EL (cell line): ENCODE results near the gene NDUFA13.
"Not testable (repeated sequence)": the region's sequence is repeated elsewhere in the genome, so short reads cannot be mapped to it uniquely, and the experiment has no call there.

Experiments used
- DNase-seq: peaks from one replicate; pipeline ENCODE4 v3.0.0-alpha.2; 2016

NDUFA13 gene

DNA sequence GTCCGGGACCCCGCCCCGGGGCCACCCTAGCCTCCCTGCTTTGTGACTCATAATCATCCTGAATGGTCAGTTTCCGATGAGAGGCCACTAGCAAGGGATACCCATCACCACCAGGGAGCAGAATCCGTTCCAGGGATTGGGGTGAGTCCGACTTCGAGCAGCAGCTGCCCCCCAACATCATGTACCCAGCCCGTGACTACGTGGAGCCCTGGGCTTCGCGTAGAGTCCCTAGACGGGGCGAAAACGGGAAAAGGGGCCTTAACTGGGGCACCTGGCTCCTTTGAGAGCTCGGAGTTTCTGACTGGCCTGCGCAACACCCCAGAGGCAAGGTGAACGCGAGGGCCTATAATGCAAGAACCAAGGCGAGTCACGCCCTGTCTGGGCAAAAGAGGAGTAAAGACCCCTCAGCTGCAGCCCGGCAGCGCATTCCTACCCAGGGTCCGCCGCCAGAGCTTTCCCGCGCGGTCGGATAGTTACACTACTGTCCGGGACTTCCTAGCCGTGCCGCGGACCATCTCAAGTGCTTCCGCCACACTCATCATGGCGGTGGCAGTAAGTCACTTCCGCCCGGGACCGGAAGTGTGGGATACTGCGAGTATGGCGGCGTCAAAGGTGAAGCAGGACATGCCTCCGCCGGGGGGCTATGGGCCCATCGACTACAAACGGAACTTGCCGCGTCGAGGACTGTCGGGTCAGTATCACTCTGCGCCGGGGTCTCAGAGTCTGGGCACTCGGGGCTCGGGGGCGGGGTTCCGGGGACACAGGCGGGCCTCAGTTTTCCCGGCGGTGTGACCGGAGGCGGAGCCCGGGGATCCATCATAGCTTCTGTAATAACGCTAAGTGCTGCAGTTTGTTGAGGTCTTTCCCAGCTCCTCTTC is at the start of gene NDUFA13:
Gene NDUFA13 (plus strand): TSS at position 584 of the 878 bp plus-strand sequence. CDS start 14 bp downstream, at position 598.
- DNase-seq: peak; percentile 93

DNA sequence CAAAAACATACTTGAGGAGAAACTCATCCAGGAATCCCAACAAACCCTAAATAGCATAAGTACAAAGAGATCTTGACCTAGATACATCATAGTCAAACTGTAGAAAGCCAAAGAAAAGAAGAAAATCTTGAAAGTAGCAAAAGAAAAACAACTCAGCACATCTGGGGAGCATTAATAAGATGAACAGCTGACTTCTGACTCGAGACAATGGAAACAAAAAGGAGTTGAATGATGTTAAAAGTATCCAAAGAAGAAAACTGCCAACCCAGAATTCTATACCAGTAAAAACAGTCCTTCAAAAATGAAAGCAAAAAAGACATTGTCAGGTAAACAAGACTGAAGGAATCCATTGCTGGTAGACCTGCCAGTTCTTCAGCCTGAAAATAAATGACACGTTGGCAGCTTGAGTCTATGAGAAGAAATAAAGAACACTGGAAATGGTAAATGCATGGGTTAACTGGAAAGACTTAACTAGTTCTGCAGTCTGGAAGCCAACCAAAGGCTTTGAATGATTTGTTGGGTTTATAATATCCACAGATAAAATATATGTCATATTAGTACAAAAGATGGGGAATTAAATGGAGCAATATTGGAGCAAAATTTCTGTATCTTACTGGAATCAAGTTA is 47.5 kb upstream of the NDUFA13 start:
- DNase-seq: no peak

DNA sequence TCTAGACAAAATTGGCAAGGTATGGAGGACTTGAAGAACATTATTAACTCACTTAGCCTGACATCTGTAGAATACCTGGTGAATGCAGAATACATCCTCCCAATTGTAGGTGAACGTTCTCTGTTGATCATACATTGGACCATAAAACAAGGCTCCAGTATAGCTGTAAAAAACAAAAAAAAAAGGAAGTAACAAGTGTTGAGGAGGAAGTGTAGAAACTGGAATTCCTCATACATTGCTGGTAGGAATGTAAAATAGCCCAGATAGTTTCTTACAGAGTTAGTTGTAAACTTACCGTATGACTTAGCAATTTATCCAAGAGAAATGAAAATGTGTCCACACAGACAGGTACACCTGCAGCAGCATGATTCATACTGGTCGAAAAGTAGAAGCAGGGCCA is 45.4 kb upstream of the NDUFA13 start:
- DNase-seq: no peak

DNA sequence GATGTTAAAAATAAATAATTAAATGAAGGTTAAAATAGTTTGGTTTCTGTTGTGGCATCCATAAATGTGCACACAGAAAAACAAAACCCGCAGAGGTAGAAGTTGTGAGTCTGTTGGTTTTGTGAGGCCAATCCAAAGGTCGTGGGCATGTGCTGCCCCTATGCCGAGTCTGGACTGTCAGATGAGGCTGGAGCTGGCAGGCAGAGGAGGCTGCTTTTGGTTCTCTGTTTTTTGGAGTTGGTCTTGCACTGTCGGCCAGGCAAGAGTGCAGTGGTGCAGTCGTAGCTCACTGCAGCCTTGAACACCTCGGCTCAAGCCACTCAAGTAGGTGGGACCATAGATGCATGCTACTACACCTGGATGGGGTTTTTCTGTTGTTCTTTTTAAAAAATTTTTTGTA is 44.3 kb upstream of the NDUFA13 start:
- no peak for DNase-seq

DNA sequence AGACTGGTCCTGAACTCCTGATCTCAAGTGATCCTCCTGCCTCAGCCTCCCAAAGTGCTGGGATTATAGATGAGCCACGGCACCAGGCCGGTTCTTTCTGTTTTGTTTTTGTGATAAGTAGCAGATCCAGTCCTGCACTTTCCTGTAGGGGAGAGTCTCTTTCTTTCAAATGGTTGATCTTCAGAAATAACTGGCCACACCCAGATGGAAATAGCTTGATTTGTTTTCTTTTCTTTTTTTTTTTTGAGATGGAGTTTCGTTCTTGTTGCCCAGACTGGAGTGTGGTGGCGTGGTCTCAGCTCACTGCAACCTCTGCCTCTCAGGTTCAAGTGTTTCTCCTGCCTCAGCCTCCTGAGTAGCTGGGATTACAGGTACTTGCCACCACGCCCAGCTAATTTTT is 43.9 kb upstream of the NDUFA13 start:
- not testable (repeated sequence) for DNase-seq

DNA sequence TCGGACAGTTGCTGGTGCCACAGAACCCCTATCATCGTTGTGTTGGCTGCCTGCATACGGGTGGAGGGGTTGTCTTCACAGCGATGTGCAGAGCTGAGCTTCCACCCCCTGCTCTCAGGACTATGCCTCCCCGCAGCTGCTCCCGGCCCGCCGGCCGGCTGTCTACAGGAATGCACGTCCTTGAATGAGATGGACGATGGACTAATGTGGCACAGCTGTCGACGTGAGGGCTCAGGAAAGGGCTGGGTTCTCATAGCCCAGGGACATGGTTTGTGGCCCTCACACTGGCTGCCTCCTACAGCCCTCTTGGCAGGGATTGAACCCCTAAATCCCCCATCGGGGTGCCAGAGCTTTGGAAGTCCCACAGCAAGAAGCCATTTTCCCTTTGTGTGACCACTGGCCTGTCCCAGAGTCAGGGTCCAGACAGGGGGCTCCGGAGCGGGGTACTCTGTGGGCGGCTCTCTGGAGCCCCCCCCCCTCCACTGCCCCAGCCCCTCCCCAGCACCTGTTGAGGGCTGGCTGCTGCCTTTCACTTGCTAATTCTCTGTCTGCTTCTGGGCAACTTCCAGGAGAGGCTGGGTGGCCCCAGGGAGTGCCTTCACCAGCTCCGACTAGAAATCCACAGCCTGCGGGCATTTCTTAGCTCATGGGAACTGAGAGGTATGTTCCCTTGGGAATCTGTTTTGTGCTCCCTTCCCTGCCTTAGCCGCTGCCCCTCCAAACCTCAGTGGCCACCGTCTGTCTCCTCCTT is 40.8 kb upstream of the NDUFA13 start:
- no peak for DNase-seq

DNA sequence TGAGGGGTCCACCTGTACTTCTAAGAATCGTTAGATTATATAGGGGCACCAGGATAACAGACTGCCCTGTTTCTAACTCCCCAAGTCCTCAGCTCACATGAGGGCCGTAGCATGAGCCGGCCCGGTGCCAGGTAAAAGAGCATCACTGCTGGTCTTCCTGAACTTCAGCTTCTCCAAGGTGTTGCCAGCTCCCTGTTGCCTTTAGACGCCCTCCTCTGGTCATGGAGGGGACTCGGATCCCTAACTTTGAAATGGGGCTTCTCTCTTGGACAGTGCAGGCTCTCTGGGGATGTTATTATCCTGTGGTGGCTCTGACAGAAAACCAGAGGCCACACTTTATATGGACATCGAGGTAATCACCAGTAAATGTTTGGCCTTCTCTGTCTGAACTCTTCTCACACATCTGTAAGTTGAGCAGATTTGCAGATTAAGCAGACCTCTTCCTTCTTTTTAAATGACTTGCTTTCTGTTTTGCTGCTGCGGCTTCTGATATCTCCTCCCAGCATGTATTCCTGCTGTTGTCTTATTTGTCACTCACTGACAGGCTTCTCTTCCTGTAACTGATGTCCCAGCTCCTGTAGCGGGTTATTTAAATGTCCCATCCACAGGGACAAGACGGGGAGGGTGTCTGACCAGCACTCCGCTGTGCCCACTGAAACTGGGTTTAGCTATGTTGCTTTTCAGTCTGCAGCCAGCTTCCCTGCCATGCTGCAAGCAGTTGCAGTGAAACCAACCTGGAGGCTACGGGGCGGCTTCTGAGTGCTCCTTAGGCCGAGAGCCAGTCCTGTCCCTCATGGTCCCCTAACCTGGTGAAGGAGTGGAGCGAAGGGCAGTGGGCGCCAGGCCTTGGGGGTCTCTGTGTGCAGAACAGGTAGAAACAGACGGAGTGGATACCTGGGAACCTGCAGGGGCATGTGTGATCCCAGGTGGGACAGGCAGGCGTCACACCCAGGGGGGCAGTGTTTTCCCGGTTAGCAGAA is 39.9 kb upstream of the NDUFA13 start:
- DNase-seq: no peak

DNA sequence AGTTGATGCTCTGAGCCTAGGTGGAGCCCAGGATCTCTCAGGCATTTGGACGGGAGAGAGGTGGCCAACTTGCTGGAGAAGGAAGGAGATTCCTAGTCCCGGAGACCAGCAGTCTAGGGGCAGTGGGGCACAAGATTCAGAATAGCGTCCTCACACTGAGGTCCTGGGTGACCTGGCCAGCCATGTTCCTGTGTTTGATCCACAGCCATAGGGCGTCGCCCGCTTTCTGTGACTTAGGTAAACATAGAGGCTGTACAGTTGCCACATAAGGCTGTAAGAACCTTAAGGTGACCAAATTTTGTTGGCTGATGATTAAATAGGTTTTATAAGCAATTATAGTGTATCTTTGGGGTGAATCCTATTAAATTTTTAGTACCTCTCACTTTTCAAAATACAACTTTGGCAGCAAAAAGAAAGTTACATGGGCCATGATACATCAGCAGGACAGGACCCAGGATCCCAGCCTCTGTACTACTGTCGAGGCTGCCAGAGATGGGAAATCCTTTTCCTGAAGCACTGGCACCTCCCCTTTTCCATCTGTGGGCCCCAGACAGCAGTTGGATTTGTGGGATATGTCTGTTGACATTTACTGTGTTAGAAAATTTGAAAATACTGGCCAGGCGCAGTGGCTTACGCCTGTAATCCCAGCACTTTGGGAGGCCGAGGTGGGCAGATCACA is 38.2 kb upstream of the NDUFA13 start:
- DNase-seq: no peak

DNA sequence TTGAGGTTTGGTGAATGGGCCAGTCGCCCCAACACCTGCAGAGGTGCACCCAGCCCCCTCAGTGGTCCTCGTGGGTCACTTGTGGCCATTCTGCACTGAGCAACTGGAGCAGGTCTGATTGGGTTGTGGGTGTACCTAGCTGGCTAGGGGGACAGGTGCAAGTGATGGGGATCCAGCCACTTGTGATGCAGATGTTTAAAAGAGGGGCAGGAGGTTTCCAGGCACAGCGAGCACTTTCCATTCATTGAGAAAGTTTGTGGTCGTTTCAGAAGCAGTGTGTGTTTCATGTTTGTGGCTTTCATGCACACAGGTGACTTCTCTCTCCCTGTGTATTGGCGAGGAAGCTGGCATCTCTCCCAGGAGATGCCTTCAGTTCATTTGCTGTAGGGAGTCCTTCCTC is 35.3 kb upstream of the NDUFA13 start:
- DNase-seq: no peak

DNA sequence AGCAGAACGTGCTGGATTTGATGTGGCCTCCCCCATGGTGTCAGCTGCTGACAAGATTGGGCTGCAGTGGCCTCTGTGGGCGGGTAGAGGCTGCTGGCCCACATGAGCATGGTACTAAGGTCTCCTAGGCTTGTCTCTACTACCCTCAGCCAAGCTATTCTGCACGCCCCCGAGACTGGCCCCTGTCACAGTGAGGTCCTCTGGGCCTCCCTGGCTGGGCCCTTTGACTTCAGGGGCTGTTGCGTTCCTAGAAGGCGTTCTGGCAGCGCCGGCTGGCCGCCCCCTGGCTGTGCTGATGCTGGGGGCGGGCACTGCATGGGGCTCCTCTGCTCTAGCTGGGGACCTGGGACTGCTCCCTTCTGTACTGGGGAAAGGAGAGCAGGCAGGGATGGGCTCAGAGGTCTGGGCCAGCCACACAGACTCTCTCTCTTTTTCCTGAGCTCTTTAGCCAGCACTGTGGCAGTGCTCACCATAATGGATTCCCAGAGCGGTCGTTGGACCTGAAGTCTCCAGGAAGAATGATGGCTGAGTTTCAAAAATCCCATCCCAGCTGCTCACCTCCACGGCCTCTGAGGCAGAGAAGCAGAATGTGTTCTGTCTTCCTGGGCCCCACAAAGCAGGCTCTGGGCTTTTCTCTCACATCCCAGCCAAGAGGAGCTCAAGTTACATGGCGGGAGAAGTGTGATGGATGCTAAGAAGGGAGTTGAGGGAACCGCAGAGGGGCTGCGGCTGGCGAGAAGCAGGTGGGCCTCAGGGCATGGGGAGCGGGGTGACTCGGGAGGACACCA is 33.0 kb upstream of the NDUFA13 start:
- DNase-seq: no peak

DNA sequence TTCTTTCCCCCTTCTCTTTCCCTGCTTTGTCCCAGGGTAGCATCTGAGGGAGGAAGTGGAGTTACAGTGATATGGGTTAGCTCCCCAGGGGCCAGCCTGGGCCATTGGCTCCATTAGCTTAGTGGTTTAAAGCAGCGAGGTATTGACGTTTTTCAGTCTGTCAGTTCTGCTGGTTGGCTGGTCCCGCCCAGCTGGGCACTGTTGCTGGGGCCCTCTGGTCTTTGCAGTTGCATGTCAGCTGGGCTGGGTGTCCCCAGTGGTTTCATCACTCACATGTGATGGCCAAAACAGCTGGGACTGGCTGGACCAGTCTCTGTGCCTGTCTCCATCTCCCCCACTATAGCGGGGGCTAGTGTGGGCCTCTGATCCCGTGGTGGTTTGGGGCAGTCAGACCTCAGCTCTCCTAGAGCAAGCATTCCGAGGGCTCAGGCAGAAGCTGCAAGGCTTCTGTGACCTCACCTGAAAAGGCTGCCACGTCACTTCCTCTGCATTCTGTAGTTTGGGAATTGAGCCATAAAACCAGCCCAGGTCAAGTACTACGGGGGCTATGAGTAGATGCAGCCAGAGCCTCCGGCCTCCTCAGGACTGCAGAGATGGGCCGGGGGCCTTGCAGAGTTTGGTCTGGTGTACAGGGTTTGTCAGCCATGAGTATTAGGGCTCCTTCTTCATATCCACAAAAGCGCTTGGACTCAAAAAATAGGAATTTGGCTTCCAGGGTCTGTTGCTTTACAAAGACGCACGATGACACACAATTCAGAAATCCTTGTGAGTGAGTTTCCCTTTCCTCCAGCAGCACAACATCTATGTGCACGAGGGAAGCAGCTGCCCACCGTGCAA is 30.6 kb upstream of the NDUFA13 start:
- peak; percentile 62 for DNase-seq

DNA sequence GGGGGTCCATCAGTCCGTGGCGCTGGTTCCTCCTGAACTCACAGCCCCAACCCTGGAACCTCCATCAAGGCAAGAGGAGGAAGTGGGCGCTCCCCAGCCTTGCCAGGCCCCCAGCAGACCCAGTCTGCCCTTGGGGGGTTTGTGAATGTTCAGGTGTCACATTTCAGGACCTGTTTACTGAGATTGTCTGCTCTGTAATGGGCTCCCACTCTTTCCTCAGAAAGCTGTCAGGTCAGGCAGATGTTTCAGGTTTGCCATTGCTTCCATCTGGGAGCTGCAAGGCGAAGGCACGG is 30.1 kb upstream of the NDUFA13 start:
- no peak for DNase-seq

DNA sequence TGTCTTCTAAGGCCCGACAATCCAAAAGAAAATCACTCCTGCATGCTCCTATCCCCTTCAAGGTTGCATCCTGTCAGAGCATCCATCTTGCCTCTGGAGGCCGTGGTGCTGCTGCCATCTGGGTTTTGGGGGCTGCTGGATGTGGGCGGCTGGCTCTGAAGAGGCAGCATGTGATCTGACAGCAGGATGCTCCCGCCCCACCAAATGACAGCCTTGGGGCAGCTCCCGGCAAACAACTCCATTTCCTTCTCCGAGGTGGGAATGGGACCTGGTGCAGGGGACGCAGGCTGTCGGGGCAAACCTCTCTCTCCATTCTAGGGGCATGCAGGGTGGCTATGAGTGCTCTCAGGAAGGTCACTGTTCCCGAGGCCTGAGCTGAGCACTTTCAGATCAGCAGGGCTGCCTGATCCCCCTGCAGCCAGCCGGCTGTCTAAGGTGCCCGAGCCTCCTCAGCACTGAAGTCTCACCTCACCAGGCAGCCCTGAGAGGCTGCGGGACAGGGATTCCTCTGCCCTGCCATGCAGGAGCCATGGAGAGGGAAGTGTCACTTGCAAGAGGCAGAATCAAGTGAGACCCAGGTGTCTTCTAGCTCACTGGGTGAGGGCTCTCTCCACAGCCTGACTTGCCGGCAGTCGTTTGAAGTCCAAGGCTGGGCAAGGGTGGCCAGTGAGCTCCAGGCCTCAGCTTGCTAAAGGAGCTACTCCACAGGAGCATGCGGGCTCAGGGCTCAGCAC is 29.5 kb upstream of the NDUFA13 start:
- no peak for DNase-seq

DNA sequence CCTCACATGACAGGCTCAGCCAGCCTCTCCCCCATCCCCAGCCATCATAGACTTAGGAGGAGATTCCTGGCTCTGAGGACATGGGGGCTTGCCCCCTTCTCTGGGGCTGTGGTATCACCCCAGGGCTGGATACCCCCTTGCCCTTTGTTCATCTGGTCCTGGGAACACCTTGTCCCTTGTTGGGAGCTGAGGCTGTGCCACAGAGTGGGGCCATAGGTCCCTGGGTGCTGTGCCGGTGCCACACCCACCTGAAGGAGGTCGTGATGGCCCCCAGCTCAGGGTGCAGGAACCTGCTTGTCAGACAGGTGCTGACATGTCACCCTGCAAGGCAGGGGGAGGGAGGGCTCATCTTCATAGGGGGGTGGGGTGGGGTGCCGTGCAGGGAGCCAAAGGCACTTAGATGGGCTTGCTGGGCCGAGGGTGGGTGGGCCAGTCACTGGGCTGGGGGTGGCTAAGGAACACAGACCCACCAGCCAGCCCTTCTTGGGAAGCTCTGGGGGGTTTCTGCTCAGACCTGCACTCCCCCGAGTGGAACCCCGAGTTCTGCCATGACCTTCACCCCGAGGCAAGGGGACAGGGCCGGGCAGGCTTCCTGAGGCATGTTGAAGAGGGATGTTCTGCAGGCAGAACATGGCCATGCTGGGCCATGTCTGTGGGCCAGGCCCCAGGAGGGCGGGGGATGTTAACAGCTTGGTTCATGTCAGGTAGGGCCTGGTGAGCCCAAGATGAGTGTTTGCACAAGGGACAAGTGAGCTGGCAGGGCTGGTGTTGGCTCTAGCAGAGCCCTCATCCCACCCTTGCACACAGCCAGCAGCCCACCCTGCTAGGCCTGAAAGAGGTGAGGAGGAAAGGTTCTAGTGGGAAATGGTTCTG is 28.7 kb upstream of the NDUFA13 start:
- no peak for DNase-seq

DNA sequence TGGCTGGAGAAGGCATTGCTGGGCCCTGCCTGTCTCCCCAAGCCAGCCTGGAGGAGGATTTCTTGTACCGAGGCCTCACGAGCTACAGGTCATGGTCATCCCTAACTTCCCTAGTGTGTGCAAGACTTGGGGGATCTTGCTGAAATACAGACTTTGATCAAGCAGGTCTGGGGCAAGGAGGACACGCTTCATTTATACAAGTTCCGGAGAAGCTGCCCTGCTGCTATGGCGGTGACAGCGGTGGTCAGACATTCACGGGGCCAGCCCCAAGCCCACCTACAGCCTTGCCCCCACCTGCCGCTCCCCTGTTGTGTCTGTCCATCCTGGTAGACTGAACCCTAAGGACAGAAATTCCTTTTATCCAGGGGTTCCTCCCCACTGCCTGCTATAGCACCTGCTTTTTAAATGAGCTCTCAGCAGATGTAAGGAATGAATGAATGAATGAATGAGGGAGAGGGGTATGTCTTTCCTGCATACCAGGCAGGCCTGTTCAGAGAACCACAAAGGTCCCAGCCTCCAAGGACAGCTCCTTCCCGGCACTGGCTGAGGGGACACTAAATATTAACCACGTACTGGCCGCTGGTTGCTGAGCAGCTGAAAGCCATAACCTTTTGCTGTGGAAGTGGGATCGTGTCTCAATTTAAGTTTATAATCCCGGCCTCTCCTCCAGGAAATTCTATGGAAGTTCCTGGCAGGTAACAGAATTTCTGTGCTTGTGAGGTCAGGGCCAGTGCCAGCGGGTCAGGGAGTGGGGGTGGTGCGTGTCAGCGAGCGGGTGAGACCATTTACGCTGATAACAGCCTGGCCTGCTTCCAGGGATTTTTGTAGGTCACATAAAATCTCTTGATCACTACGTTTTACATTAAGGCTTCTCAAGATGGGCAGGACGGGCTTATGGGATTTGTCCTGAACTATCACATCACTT is 27.8 kb upstream of the NDUFA13 start:
- DNase-seq: no peak

DNA sequence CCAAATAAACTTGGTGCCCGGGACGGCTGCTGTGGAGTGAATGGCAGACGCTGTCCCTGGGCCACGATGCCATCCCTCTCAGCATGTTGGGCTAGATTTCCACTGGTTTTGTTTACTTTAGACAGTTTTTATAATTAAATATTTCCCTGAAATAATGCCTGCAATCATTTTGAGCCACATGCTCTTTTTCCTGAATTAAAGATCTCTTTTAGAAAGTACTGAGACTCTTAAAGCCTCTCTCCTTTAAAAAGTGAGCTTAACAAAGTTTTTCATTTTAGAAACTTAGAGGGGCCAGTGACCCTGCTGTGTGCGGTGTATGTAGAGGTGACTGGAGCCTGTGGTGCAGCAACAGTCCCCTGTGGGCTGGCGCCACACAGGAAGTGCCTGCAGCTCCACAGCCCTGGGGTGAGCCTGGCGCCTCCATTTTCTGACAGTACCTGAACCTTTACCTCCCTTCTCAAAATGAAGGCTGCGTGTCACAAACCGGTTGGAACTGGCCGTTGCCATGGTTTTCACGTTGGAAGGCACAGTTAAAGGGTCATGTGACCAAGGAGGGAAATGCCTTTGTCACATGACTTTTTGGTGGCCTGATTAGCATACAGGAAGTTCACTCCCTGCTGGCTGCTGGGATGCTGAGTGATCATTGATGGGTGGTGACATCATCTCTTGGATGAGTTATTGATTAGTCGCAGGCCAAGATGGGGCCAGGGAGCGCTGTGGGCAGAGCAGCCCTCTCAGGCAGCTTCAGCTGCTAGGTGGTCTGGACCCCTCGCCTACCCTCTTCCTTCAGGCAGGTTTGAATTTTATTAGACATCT is 26.9 kb upstream of the NDUFA13 start:
- peak; percentile 96 for DNase-seq
